ENCODE data around the gene YEATS2. TPM values are rescaled to one million over a fixed set of nuclear protein-coding genes. Genes with fewer than 3 reads are reported as not detected.
A peak's percentile ranks its signal among the peaks of the same experiment; 100 is the strongest.
"Not testable (repeated sequence)": the region's sequence is repeated elsewhere in the genome, so short reads cannot be mapped to it uniquely, and the experiment has no call there.

The YEATS2 gene
- total RNA-seq, 1 donor from 2014 or later, result 9.0 TPM

DNA sequence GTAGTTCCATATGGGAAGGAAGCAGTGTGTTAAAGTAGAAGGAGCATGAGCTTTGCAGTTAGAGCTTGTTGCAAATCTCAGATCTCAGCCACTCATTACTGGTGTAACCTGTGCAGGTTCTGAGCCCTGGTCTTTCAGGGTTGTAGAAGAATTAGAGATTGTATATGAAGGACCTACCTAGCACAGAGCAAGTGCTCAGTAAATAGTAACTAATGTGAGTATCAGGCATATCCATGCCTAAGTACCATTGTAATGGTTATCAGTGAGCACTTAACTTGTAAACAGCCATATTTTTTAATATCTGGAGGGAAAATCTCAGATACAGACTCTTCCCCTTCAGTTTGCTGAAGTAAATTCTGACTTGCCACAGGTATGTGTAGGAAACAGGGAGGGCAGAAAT lies 68.5 kb downstream of the YEATS2 start:
- no peak for ATAC-seq
- intact Hi-C loops (cut with DNase I), result loop anchor here (10.0 kb wide), 1 partner anchor 131 kb away; the partner anchor contains the start of gene KLHL24
- no peak for DNase-seq (ENCODE audit: missing footprints)

DNA sequence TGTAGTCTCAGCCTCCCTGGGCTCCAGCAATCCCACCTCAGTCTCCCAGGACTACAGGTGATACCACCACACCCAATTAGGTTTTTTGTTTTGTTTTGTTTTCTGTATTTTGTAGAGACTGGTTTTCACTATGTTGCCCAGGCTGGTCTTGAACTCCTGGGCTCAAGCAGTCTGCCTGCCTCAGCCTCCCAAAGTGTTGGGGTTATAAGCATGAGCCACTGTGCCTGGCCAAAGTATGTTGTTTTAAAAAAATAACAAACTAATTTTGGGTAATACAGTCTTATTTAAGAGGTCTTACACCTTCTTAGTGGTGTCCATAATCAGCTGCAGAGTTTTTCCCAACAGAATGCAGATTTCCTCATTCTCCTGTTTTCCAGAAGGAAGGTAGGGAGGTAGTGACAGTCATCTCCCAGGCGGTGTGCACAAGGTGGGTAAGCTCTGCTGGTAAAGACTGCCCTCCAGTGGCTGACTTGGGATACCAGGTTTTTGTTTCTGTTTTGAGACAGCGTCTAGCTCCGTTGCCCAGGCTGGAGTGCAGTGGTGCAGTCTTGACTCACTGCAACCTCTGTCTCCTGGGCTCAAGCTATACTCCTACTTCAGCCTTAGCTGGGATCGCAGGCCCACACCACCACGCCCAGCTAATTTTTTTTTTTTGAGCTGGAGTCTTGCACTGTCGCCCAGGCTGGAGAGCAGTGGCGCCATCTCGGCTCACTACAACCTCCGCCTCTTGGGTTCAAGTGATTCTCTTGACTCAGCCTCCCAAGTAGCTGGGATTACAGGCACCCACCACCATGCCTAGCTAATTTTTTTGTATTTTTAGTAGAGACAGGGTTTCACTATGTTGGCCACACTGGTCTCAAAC lies 69.4 kb downstream of the YEATS2 start:
- intact Hi-C loops (cut with DNase I), result loop anchor here (1.0 to 10.0 kb wide), 3 partner anchors 132 to 298 kb away; partner anchors contain the start of gene KLHL24
- ATAC-seq, result peak; percentile 93

DNA sequence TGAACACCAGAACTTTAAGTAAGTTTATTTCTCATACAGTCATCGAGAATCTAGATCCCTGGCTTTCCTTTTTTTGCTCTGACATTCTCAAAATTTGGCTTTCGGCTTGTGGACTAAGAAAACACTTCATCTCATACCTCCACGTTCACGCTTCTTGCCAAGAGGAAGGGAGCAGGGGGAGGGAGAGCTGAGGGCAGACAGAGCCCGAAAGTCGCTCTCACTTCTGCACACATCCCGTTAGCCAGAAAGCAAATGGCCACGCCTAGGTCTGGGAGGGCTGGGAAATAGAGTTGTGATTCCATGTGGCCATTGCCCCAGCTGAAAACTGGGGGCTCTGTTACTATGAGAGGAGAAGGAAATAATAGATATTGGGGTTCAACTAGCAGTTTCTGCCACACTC lies 70.5 kb downstream of the YEATS2 start:
- intact Hi-C loops (cut with DNase I), result loop anchor here (10.0 kb wide), 1 partner anchor 133 kb away; the partner anchor contains the start of gene KLHL24
- ATAC-seq, result no peak

More for the DNA sequence above, 69.4 kb downstream of the YEATS2 start:
- DNase-seq (ENCODE audit: missing footprints), result no peak

DNA sequence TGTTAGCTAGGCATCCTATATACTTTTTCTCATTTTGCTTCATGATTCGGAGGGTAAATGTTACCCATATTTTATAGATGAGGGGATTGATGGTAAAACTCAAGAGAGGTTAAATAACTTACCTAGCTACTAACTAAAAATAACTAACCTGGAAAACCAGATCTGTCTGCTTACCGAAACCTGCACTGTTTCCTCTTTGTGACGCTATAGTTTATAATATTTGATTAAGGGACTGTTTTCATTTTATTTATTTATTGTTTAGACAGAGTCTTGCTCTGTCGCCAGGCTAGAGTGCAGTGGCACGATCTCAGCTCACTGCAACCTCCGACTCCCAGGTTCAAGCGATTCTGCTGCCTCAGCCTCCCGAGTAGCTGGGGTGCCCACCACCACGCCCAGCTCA lies 71.9 kb downstream of the YEATS2 start:
- ATAC-seq (no peak), DNase-seq (ENCODE audit: missing footprints) (no peak)
- intact Hi-C loops (cut with DNase I), result loop anchor here (10.0 kb wide), 1 partner anchor 135 kb away; the partner anchor contains the start of gene KLHL24

More for the DNA sequence above, 70.5 kb downstream of the YEATS2 start:
- no peak for DNase-seq (ENCODE audit: missing footprints)

DNA sequence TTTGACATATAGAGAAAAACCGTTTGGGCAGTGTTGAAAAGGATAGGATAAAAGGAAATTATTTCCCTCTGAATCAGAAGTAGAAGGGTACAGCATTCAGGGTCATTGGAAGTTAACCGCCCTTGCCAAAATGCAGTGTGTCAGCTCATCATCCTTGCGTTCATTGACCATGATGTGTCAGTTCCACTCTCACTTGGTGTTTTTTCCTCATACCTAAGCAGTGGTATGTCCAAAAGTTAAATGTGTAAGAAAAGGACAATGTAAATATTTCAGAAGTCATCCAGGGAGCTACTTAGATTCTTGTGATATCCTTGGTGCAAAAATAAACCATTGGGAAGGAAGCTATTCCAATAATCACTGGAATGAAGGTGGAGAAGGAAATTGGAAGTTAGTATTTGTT lies 77.0 kb downstream of the YEATS2 start:
- intact Hi-C loops (cut with DNase I), result no loop called here
- no peak for DNase-seq (ENCODE audit: missing footprints)
- no peak for ATAC-seq

DNA sequence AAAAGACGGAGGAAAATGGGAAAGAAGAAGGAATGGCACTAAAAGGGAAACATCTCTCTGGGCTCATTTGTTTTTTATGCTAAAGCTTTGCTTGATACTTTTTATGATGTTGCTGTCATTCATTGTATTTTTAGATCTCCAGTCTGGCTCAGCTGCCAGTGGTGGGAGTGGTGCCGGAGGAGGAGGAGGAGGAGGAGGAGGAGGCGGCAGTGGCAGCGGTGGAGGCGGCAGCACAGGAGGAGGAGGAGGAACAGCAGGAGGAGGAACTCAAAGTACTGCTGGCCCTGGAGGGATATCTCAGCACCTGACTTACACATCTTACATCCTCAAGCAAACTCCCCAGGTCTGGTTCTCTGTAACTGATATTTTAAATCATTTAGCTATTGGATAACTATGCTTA lies 78.2 kb downstream of the YEATS2 start:
- ATAC-seq, result peak; percentile 84

DNA sequence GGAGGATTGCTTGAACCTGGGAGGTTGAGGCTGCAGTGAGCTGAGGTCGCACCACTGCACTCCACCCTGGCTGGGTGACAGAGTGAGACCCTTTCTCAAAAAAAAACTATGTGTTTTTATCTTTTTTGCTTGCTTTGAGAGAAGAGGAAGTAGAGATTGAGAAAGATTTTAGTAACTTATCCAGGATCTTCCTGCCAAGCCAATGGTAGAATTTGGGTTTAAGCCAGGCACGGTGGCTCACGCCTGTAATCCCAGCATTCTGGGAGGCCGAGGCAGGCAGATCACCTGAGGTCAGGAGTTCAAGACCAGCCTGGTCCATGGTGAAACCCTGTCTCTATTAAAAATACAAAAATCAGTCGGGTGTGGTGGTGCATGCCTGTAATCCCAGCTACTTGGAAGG lies 78.9 kb downstream of the YEATS2 start:
- intact Hi-C loops (cut with DNase I); DNase-seq (ENCODE audit: missing footprints); ATAC-seq: not testable (repeated sequence)

More for the DNA sequence above, 78.2 kb downstream of the YEATS2 start:
- DNase-seq (ENCODE audit: missing footprints), result peak; percentile 80
- intact Hi-C loops (cut with DNase I), result no loop called here

DNA sequence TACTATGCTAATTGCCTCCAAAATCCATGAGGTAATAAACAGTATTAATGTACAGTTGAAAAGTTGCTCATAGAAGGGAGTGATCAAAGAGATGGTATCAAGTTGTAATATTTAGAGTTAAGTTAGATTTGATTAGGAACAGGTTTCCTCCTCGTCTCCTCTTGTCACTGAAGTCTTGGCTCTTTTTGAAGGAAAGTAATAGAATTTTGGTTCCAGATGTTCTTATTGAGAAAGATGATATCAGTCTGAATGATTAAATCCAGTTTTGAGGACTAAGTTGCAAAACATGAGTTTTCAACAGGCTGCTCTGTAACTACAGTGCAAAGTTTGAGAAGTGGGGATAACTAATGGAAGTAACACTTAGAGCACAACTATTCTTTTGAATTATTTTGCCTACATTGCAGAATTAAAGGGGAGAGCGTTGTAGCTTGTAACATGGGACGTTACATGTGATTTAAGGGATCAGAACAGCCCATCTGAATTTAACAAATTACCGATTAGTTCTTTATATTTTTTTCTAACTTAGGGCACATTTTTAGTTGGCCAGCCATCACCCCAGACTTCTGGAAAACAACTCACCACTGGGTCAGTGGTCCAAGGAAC lies 79.5 kb downstream of the YEATS2 start:
- DNase-seq (ENCODE audit: missing footprints) (no peak), ATAC-seq (no peak)

DNA sequence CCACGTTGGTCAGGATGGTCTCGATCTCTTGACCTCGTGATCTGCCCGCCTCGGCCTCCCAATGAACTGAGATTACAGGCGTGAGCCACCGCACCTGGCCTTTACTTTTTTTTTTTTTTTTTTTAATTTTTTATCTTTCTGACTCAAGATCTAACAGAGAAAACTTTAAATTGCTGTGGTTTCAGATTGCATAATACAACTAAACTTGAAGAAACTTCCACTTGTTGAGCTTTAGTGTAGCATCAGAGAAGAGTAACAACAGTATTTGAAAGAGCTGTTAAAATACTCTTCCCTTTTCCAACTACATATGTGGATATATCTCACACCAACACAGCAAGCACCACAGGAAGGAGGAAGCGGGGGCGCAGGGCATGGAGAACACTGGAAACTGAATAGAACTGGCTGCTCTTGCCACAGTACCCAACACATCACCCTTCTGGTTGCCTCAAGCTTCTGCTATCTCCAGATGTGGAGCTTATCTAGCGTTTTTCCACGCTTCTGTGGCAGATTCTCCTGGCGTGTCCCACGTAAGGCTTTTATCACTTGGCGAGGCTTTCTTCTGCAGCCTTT lies 82.4 kb downstream of the YEATS2 start:
- intact Hi-C loops (cut with DNase I), result no loop called here
- no peak for ATAC-seq
- DNase-seq (ENCODE audit: missing footprints), result no peak

More for the DNA sequence above, 79.5 kb downstream of the YEATS2 start:
- intact Hi-C loops (cut with DNase I), result no loop called here

DNA sequence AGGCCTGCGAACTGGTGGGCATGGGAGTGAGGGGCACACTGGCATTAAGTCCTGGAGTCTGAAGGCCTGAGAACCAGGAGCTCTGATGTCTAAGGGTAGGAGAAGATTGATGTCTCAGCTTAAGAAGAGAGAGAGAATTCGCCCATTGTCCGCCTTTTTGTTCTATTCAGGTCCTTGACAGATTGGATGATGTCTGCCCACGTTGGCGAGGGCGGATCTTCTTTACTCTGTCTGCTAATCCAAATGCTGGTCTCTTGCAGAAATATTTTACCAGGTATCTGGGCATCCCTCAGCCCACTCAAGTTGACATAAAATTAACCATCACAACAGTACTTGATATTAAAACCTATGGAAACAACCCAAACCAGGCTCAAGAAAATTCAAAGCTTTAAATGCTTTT lies 83.6 kb downstream of the YEATS2 start:
- DNase-seq (ENCODE audit: missing footprints) (no peak), ATAC-seq (no peak)
- intact Hi-C loops (cut with DNase I), result no loop called here

DNA sequence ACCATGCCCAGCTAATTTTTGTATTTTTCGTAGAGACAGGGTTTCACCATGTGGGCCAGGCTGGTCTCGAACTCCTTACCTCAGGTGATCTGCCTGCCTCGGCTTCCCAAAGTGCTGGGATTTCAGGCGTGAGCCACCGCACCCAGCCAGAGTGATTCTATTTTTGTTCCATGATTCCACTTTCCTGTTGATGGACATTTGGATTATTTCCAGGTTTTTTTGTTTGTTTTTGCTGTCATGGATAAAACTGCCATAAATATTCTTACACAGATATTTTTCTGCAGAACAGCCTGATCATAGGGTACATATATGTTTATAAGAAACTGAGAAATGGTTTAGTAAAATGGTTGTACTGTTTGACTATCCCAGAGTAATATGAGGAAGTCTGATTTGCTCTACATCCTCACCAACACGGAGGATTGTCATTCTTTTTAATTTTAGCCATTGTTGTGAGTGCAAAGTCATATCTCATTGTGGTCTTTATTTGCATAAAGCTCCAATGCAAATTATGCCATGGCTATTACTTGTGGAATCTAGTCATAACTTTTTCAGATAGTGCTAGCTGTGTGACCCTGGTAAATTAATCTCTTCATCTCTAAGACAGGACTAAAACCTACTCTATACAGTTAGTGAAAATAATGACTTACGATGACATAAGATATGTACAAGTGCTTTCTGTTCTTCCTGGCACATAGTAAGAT lies 85.1 kb downstream of the YEATS2 start:
- DNase-seq (ENCODE audit: missing footprints), result no peak
- intact Hi-C loops (cut with DNase I), result no loop called here
- no peak for ATAC-seq

DNA sequence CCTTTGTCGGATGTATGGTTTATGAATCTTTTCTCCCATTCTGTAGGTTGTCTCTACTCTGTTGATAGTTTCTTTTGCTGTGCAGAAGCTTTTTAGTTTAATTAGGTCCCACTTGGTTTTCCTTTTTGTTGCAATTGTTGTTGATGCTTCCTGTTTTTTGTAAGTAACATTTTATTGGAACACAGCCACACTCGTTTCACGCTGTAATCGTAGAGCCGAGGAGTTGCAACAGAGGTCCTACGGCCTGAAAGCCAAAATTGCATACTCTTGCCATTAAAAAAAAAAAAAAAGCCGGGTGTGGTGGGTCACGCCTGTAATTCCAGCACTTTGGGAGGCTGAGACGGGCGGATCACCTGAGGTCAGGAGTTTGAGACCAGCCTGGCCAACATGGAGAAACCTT lies 86.9 kb downstream of the YEATS2 start:
- DNase-seq (ENCODE audit: missing footprints); ATAC-seq; intact Hi-C loops (cut with DNase I): not testable (repeated sequence)

DNA sequence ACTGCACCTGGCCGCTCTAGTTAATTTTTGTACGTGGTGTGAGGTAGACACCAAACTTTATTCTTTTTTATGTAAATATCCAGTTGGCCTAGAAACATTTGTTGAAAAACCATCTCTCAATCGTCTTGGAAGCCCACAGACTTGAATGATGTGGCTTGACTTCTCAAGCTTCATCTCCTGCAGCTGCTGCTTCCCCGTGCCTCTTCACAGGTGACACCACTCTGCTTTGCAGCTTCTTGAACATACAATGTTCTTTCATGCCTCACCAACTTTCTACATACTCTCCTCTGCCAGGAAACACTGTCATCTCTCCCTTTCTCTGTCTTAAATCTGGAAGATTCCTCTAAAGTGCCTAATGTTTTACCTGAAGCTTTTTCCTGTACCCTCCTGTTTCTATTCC lies 92.2 kb downstream of the YEATS2 start:
- ATAC-seq (no peak), DNase-seq (ENCODE audit: missing footprints) (no peak)
- intact Hi-C loops (cut with DNase I), result no loop called here

DNA sequence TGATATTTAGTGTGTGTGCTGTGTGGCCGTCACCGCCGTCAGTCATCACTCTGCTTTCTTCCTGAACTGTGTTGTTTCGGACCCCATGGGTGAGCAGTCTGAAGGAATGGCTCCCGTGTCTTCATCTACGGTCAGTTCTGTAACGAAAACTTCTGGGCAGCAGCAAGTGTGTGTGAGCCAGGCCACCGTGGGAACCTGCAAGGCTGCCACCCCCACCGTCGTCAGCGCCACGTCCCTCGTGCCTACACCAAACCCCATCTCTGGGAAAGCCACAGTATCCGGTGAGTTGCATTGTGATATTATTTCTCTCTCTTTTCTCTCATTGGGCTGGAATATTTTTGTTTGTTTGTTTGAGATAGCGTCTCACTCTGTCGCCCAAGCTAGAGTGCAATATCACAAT lies 93.1 kb downstream of the YEATS2 start:
- intact Hi-C loops (cut with DNase I), result no loop called here
- no peak for ATAC-seq
- DNase-seq (ENCODE audit: missing footprints), result no peak

DNA sequence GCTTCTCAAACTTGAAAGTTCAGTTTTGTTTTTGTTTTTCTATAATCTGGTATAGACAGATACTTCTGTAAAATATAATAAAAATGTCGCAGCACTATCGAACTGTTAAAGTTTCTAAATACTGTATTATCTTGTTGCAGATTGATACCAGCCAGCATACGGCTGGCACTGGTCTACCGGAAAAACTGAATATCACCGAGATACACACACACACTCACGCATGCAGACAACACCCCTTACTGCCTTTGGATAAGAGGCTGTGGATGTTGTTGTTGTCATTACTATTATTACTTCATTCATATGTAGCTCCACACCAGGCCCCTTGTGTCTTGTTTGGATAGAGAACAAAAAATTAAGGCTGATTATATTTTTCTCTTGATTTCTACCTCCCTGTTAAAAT lies 95.4 kb downstream of the YEATS2 start:
- intact Hi-C loops (cut with DNase I), result no loop called here
- no peak for ATAC-seq
- no peak for DNase-seq (ENCODE audit: missing footprints)

DNA sequence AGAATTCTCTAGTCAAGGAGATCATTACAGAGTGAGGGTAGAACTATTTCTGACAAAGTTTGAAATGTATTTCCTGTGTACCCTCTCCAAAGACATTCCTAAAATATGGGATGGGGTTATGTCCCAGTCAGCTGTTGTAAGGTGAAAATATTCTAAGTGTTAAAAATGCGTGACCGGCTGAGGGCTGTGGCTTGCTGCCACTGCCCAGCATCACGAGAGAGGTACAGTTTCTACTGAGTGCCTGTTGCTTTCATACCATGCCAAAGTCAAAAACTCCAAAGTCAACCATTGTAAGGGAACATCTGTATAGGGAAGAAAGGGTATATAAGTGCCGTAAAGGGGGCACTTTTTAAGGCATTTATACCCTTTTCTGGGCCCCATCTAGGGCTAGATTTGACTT lies 96.9 kb downstream of the YEATS2 start:
- DNase-seq (ENCODE audit: missing footprints), result no peak
- intact Hi-C loops (cut with DNase I), result no loop called here
- ATAC-seq, result peak; percentile 50

DNA sequence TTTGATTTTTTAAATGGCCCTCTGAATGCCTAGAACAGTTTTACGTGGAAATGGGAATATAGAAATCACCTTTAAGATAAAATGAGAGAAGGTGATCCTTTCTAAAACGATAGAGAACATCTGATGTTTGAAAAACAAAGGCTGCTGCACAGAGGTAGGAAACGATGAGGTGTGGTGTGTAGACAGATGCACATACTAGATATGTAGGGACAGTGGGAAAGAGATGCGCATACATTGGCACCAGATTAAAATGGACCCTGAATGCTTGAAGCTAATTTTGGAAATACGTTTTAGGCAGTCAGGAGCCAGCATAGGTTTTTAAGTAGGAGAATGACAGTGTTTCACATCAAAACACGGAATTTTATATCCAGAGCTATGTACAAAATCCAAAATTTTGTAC lies 98.8 kb downstream of the YEATS2 start:
- ATAC-seq (no peak), DNase-seq (ENCODE audit: missing footprints) (no peak)
- intact Hi-C loops (cut with DNase I), result no loop called here

DNA sequence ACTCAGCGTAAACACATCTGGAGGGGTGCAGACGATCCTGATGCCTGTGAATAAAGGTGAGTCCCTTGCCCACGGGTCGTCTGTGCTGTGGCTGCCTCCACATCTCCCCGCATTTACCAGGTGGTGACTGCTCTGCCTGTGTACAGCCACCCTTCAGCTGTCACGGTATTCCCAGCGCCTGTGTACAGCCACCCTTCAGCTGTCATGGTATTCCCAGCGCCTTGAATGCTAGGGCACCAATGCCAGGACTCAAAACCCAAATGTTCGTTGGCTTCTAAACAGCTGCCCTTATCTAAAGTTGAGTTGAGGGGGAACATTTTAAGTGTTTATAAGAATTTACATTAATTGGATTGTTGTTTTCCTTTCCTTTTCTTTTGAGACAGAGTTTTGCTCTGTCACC lies 100.4 kb downstream of the YEATS2 start:
- DNase-seq (ENCODE audit: missing footprints) (no peak), ATAC-seq (no peak)
- intact Hi-C loops (cut with DNase I), result no loop called here

DNA sequence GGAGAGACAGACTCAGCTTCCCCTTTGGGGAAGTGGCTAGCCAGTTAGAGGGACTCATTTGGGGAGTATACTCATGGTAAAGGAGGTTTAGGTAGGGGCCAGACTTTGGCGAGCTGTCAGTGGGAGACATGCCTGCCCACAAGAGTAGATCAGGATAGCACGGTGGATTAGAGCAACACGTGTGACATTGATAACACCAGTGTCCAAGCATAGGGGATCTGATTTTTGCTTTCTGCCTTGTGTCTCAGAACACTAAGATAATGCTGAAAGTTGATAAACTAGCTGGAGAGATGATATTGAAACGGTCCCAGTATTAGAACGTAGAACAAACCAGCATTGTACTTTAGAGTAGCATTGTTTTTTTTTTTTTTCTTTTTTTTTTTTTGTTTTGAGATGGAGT lies 101.9 kb downstream of the YEATS2 start:
- intact Hi-C loops (cut with DNase I), result no loop called here
- ATAC-seq (no peak), DNase-seq (ENCODE audit: missing footprints) (no peak)
